Loucy (cell line): ENCODE results near the gene SPRR2A.

Experiments
- EZH2phosphoT487 ChIP-seq: fragments of 200-600 bp; IDR thresholded peaks from 2 replicates; pipeline ENCODE4 v1.6.1; 2018; ENCODE audit warnings: antibody characterized with exemption, mild to moderate bottlenecking, moderate library complexity, borderline replicate concordance
- TF ChIP-seq, protein P1 (sequence below): fragments of 200-600 bp; sonication (generic); conservative IDR thresholded peaks from 2 replicates; pipeline ENCODE4 v1.5.1; 2014; ENCODE audit warnings: mild to moderate bottlenecking, antibody characterized with exemption, low read length

DNA sequence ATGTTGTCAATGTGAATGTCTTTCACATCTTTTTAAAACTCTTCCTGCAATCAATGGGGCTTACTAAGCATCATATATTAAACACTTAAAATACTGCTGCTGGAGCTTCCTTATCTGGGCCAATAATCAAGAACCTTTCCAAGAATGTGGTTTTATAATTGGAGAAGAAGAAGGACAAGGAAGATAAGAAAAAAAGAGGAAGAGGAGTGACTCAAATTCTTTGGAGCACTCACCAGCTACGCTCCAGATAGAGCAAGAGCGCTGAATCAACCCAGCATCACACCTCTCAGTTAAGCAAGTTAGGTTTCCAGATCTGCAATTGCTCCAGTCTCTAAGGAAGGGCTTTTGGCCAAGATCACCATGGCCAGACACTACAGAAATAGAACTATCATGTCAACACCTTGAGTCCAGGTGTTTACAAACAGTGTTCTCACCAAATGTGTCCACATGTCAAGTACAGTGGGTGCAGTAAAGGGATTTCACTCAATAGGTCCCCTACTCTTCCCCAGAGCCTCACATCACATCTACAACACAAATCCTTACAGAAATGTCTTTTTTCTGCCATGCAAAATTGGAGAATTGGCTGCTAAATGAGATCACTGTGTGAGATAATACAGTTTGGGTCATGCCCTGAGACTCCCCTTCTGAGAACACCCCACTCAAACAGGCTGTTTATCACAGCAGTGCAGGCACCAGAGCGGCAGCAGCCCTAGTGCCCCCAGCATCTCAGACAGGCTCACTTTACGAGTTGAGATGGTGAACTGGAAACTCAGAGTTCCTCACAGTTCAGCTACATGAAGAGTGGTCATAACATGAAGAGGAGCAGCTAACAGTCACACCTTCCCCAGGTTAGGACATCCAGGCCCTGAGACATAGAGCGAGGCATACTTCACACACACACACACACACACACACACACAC, 15.8 kb upstream of the SPRR2A start:
- TF ChIP-seq, protein P1, sequence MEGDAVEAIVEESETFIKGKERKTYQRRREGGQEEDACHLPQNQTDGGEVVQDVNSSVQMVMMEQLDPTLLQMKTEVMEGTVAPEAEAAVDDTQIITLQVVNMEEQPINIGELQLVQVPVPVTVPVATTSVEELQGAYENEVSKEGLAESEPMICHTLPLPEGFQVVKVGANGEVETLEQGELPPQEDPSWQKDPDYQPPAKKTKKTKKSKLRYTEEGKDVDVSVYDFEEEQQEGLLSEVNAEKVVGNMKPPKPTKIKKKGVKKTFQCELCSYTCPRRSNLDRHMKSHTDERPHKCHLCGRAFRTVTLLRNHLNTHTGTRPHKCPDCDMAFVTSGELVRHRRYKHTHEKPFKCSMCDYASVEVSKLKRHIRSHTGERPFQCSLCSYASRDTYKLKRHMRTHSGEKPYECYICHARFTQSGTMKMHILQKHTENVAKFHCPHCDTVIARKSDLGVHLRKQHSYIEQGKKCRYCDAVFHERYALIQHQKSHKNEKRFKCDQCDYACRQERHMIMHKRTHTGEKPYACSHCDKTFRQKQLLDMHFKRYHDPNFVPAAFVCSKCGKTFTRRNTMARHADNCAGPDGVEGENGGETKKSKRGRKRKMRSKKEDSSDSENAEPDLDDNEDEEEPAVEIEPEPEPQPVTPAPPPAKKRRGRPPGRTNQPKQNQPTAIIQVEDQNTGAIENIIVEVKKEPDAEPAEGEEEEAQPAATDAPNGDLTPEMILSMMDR = no peak
- no peak for TF ChIP-seq EZH2phosphoT487
